Mammary epithelial cell (primary cell): Measurements from ENCODE around the gene ARMC10.

Source experiments
- EZH2 ChIP-seq: IDR thresholded peaks from 2 replicates; pipeline ENCODE4 v1.6.1; 2012; ENCODE audit warnings: low read length, inconsistent platforms, borderline replicate concordance
- TF ChIP-seq, protein P1 (sequence below), 2 donors: IDR thresholded peaks in 1 of 2; conservative IDR thresholded peaks in 1 of 2; 2 replicates each; pipeline ENCODE4 v1.5.1; 2011 to 2012; ENCODE audit warnings: inconsistent platforms in 2 of 2, low read length in 2 of 2, mild to moderate bottlenecking in 2 of 2, control low read depth in 1 of 2, low read depth in 1 of 2; ENCODE audit not compliant: insufficient read depth in 1 of 2; ENCODE audit errors: extremely low read depth in 1 of 2

- TF ChIP-seq, protein P1, sequence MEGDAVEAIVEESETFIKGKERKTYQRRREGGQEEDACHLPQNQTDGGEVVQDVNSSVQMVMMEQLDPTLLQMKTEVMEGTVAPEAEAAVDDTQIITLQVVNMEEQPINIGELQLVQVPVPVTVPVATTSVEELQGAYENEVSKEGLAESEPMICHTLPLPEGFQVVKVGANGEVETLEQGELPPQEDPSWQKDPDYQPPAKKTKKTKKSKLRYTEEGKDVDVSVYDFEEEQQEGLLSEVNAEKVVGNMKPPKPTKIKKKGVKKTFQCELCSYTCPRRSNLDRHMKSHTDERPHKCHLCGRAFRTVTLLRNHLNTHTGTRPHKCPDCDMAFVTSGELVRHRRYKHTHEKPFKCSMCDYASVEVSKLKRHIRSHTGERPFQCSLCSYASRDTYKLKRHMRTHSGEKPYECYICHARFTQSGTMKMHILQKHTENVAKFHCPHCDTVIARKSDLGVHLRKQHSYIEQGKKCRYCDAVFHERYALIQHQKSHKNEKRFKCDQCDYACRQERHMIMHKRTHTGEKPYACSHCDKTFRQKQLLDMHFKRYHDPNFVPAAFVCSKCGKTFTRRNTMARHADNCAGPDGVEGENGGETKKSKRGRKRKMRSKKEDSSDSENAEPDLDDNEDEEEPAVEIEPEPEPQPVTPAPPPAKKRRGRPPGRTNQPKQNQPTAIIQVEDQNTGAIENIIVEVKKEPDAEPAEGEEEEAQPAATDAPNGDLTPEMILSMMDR (conservative IDR thresholded peaks at IDR 0.05 in 1 of 2, IDR thresholded peaks at IDR 0.05 in 1 of 2; ENCODE audit: extremely low read depth in 1 of 2, insufficient read depth in 1 of 2, low read depth in 1 of 2, low read length in 2 of 2), result no peak
- TF ChIP-seq EZH2, result no peak
Observed at GRCh38 chr7:103132995-103133688, 58.2 kb downstream of the ARMC10 start.
